ENCODE measurements around the gene RRP8.

GRCh38 chr11:6627762-6628241 lies 24.4 kb upstream of the RRP8 start:
- TF ChIP-seq, protein P1, sequence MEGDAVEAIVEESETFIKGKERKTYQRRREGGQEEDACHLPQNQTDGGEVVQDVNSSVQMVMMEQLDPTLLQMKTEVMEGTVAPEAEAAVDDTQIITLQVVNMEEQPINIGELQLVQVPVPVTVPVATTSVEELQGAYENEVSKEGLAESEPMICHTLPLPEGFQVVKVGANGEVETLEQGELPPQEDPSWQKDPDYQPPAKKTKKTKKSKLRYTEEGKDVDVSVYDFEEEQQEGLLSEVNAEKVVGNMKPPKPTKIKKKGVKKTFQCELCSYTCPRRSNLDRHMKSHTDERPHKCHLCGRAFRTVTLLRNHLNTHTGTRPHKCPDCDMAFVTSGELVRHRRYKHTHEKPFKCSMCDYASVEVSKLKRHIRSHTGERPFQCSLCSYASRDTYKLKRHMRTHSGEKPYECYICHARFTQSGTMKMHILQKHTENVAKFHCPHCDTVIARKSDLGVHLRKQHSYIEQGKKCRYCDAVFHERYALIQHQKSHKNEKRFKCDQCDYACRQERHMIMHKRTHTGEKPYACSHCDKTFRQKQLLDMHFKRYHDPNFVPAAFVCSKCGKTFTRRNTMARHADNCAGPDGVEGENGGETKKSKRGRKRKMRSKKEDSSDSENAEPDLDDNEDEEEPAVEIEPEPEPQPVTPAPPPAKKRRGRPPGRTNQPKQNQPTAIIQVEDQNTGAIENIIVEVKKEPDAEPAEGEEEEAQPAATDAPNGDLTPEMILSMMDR (IDR thresholded peaks at IDR 0.05): no peak
- TF ChIP-seq POLR2A (IDR thresholded peaks at IDR 0.05): no peak

All from lower leg skin (tissue), 3 donors.